Caco-2 (cell line): ENCODE measurements around the gene LRRC4C. TPM values are rescaled to one million over a fixed set of nuclear protein-coding genes. Genes with fewer than 3 reads are reported as not detected.

ENCODE experiments used
- BruUV-seq: library from RNA; stranded (reverse); fragments of 400-500 nt; replicated peaks from 2 replicates; lab custom pipeline; 2021; lab: Mats Ljungman, UMichigan
- CTCF ChIA-PET: fragments of 300-600 bp; sonication (Branson Sonifier 250); formaldehyde crosslinking; loops from one replicate; lab custom pipeline; 2022; ENCODE audit warnings: antibody characterized with exemption; lab: Charles Lee
- POLR2A ChIA-PET: fragments of 300-600 bp; sonication (Branson Sonifier 250); formaldehyde crosslinking; loops from one replicate; lab custom pipeline; 2022; ENCODE audit warnings: antibody characterized with exemption; lab: Charles Lee
- DNase-seq, 2 experiments: peaks; one replicate each; pipeline versions ENCODE4 v3.0.0 to v3.0.0-alpha.2; 2020 to 2022
- H3K27me3 ChIP-seq: replicated peaks from 2 replicates; pipeline ENCODE4 v1.6.0; 2011; ENCODE audit warnings: low read length; ENCODE audit not compliant: control insufficient read depth, insufficient read depth
- H3K36me3 ChIP-seq: 2 replicates; pipeline ENCODE4 v1.5.1; 2011; ENCODE audit warnings: low read length; ENCODE audit not compliant: control insufficient read depth, insufficient read depth
- H3K4me1 ChIP-seq: fragments of 250-450 bp; sonication (Bioruptor Pico); 2 replicates; pipeline ENCODE4 v1.5.1; 2020; ENCODE audit warnings: mild to moderate bottlenecking
- H3K4me3 ChIP-seq: 2 replicates; pipeline ENCODE4 v1.5.1; 2011; ENCODE audit warnings: low read depth, mild to moderate bottlenecking, control low read depth, low read length
- H3K9me3 ChIP-seq: fragments of 250-450 bp; sonication (Bioruptor Pico); 2 replicates; pipeline ENCODE4 v1.5.1; 2020; ENCODE audit warnings: mild to moderate bottlenecking, moderate library complexity
- H3K27ac Mint-ChIP-seq: one replicate; pipeline ENCODE4 v1.8.0; 2022; ENCODE audit warnings: mixed read lengths; ENCODE audit not compliant: unreplicated experiment
- H3K27me3 Mint-ChIP-seq: one replicate; pipeline ENCODE4 v1.8.0; 2022; ENCODE audit warnings: mixed read lengths; ENCODE audit not compliant: insufficient read depth, unreplicated experiment
- H3K36me3 Mint-ChIP-seq: one replicate; pipeline ENCODE4 v1.8.0; 2022; ENCODE audit warnings: mild to moderate bottlenecking, mixed read lengths; ENCODE audit not compliant: insufficient read depth, unreplicated experiment
- H3K4me1 Mint-ChIP-seq: one replicate; pipeline ENCODE4 v1.8.0; 2022; ENCODE audit warnings: low read depth, mixed read lengths; ENCODE audit not compliant: unreplicated experiment
- H3K4me3 Mint-ChIP-seq: one replicate; pipeline ENCODE4 v1.8.0; 2022; ENCODE audit warnings: mild to moderate bottlenecking, moderate library complexity, mixed read lengths; ENCODE audit not compliant: unreplicated experiment
- H3K9me3 Mint-ChIP-seq: one replicate; pipeline ENCODE4 v1.8.0; 2022; ENCODE audit warnings: mixed read lengths; ENCODE audit not compliant: unreplicated experiment
- intact Hi-C: fragments of 100-400 bp; cut with micrococcal nuclease; formaldehyde crosslinking; loops from one replicate; pipeline ENCODE4 v1.10.0; 2022; ENCODE audit not compliant: unreplicated experiment
- total RNA-seq: library from RNA; stranded (reverse); gene quantifications from 2 replicates; pipeline ENCODE4 v1.2.3, GENCODE V29; 2022
- TF ChIP-seq, protein P1 (sequence below), 2 experiments: fragments of 200-600 bp in 1 of 2; IDR thresholded peaks; 1 replicate in 1 of 2; 2 replicates in 1 of 2; pipeline versions ENCODE4 v1.5.1 to v1.8.0; 2011 to 2022; ENCODE audit warnings: antibody characterized with exemption in 1 of 2, control low read depth in 1 of 2, inconsistent platforms in 1 of 2, low read depth in 1 of 2, low read length in 1 of 2, mild to moderate bottlenecking in 1 of 2, moderate library complexity in 1 of 2; ENCODE audit not compliant: insufficient read depth in 1 of 2, severe bottlenecking in 1 of 2, unreplicated experiment in 1 of 2

LRRC4C gene
- total RNA-seq, 1 experiment from 2014 or later, result not detected

DNA sequence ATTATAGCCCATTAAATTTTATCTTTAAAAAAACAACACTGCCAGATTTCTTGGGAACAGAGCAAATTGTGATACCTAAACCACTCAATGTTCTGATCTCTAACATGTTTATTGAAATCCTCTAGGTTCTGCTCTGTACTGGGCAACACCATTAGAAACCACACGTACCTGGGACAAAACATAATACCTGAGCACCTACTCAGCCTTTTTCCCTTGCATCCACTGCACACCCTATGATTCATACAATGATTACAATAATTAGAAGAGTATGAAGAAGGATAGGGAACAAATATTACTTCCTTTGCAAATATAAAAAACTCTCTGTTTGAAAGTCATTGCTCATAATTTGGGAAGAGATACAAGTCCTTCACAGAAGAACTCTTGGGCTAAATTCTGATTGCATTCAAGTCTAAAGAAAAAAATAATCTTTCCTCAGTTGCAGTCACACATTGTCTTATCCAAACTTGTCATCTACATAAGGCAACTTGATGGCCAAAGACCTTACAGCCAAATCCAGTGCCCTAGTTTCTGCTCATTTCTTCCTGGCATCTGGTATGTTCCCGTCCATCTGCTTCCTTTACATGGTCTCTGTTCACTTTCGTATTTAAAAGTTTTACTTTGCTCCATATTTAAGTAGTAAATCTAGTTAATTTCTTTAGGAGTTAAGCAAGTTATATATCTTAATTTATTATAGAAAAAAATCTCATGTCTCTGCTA is 407.4 kb downstream of the LRRC4C start:
- ChIA-PET CTCF (no interaction called here), POLR2A (no interaction called here)
- H3K9me3 Mint-ChIP-seq, result no peaks in the 10 kb centered on the region
- H3K4me1 Mint-ChIP-seq, result no peaks in the 10 kb centered on the region
- Histone ChIP-seq H3K27me3 (no peaks in the 10 kb centered on the region), H3K9me3 (no peaks in the 10 kb centered on the region), H3K4me3 (no peak overlapping the region), H3K4me1 (no peaks in the 10 kb centered on the region), H3K36me3 (no peaks in the 10 kb centered on the region)
- no peak overlapping the region for H3K27ac Mint-ChIP-seq
- no peaks in the 10 kb centered on the region for H3K36me3 Mint-ChIP-seq
- TF ChIP-seq, protein P1, sequence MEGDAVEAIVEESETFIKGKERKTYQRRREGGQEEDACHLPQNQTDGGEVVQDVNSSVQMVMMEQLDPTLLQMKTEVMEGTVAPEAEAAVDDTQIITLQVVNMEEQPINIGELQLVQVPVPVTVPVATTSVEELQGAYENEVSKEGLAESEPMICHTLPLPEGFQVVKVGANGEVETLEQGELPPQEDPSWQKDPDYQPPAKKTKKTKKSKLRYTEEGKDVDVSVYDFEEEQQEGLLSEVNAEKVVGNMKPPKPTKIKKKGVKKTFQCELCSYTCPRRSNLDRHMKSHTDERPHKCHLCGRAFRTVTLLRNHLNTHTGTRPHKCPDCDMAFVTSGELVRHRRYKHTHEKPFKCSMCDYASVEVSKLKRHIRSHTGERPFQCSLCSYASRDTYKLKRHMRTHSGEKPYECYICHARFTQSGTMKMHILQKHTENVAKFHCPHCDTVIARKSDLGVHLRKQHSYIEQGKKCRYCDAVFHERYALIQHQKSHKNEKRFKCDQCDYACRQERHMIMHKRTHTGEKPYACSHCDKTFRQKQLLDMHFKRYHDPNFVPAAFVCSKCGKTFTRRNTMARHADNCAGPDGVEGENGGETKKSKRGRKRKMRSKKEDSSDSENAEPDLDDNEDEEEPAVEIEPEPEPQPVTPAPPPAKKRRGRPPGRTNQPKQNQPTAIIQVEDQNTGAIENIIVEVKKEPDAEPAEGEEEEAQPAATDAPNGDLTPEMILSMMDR (IDR thresholded peaks at IDR 0.05; ENCODE audit: insufficient read depth in 1 of 2, low read depth in 1 of 2, low read length in 1 of 2, severe bottlenecking in 1 of 2, unreplicated experiment in 1 of 2), result no peak
- DNase-seq, result no peak
- H3K4me3 Mint-ChIP-seq, result no peak overlapping the region
- BruUV-seq, result no TSS peak
- peaks cover 3% of the 10 kb centered on the region for H3K27me3 Mint-ChIP-seq
- intact Hi-C loops, result no loop called here

GRCh38 chr11:41050791-41051190 is 408.7 kb downstream of the LRRC4C start:
- TF ChIP-seq, protein P1 (IDR thresholded peaks at IDR 0.05; ENCODE audit: insufficient read depth in 1 of 2, low read depth in 1 of 2, low read length in 1 of 2, severe bottlenecking in 1 of 2, unreplicated experiment in 1 of 2), result no peak
- Histone ChIP-seq H3K9me3 (no peaks in the 10 kb centered on the region), H3K4me3 (no peak overlapping the region), H3K4me1 (no peaks in the 10 kb centered on the region), H3K36me3 (no peaks in the 10 kb centered on the region), H3K27me3 (no peaks in the 10 kb centered on the region)
- Mint-ChIP-seq H3K9me3 (no peaks in the 10 kb centered on the region), H3K27me3 (peaks cover 3% of the 10 kb centered on the region), H3K4me3 (no peak overlapping the region), H3K4me1 (no peaks in the 10 kb centered on the region), H3K36me3 (no peaks in the 10 kb centered on the region), H3K27ac (no peak overlapping the region)
- DNase-seq, result no peak
- intact Hi-C loops, result no loop called here
- no TSS peak for BruUV-seq
- ChIA-PET POLR2A (no interaction called here), CTCF (no interaction called here)

DNA sequence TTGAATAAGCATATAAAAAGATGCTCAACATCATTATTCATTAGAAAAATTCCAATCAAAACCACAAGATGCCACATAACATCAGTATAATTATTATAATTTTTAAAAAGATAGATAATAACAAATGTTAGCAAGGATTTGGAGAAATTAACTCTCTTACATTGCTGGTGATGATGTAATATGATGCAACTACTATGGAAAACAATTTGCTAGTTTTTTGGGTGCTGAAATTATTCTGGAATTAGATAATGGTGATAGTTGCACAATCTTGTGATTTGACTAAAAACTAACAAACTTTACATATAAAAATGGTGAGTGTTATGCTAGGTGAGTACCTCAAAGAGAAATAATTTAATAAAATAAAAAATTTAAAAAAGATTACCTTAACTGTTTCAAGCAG is 412.2 kb downstream of the LRRC4C start:
- POLR2A ChIA-PET, result no interaction called here
- H3K9me3 Mint-ChIP-seq, result no peaks in the 10 kb centered on the region
- H3K27me3 Mint-ChIP-seq, result no peaks in the 10 kb centered on the region
- H3K4me3 Mint-ChIP-seq, result no peak overlapping the region
- no peaks in the 10 kb centered on the region for H3K27me3 ChIP-seq
- no peak overlapping the region for H3K27ac Mint-ChIP-seq
- no peak for DNase-seq
- no TSS peak for BruUV-seq
- CTCF ChIA-PET, result no interaction called here
- H3K36me3 ChIP-seq, result no peaks in the 10 kb centered on the region
- intact Hi-C loops, result no loop called here
- H3K36me3 Mint-ChIP-seq, result no peaks in the 10 kb centered on the region
- no peaks in the 10 kb centered on the region for H3K4me1 ChIP-seq
- no peaks in the 10 kb centered on the region for H3K4me1 Mint-ChIP-seq
- TF ChIP-seq, protein P1 (IDR thresholded peaks at IDR 0.05; ENCODE audit: insufficient read depth in 1 of 2, low read depth in 1 of 2, low read length in 1 of 2, severe bottlenecking in 1 of 2, unreplicated experiment in 1 of 2), result no peak
- no peaks in the 10 kb centered on the region for H3K9me3 ChIP-seq
- no peak overlapping the region for H3K4me3 ChIP-seq
